COLO829 (cell line): ENCODE measurements around the gene CLCN1.

Experiments used
- DNase-seq: peaks from one replicate; pipeline ENCODE4 v3.0.0; 2012; ENCODE audit warnings: low spot score

The CLCN1 gene

DNA sequence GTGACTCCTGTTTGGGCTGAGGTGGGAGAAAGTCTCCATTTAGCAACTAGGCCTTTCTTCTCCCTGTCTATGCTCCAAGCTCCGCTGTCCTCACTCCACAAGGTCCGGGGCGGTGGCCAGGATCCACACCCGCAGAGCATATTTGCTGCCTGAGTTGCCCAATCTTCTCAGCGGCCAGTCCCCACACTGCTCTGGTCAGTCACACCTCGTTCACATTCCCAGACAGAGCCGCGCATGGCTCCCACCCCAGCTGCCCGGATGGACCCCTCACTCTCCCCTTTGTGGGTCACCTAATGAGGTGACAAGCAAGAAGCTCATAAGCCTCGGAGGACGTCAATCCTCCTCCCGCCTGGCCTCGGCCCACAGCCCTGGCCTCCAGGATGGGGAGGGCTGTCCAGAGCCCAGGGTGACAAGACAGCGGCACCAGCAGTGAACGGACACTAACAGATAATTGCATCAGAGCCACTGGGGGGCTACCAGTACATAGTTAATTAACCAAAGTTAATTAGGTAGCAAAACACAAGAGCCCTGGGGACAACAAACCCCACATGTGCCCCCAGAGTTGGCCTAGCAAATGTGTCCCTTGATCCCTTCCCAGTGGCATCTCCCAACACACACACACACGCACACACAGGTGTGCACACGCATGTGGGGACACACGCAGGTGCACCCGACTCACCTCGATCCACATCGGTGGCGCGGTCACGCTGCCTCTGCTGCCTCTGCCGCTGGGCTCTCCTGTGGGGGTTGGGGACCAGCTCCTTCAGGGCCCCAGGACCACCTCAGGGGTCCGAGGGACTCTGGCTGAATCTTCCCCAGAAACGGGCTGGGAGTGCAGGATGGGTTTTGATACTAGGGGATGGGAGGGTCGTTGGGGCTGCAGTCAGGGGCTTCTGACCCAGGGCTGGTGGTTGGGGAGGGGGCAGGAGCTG lies 81.0 kb downstream of the CLCN1 start:
- DNase-seq, result no peak

DNA sequence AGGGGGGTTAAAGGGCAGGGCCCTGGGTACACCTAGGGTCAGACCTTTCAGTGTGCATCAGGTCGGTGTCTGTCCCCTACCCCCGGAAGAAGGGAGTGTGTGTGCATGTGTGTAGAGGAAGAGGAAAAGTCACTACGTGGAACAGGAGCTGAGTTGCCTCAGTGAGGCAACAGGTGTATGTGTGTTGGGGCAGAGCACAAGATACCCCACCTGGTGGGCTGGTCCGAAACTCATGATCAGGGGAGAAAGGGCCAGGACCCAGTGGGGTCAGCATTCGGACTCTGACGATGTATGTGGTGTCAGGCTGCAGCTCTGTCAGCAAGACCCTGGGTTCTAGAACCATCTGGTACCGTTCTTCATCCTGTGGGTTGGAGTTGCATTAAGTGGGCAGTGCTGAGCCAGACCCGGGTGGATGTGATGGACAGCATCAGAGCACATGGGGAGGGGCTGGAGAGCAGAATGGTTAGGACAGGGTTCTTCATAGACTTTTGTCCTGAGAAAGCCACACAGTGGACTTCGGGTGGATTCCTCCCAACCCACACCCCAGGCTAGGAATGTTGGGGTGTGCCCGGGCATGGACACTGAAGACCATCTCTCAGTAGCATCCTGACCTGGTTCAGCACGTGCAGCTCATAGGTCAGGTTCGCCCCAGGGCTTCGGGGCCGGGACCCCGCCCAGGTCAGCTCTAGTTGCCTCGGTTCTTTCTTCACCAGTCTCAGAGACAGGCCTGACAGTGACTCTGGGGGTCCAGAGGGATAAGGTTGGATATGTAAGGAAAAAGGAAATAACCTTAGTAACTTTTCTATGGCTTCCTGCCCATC lies 82.0 kb downstream of the CLCN1 start:
- no peak for DNase-seq

DNA sequence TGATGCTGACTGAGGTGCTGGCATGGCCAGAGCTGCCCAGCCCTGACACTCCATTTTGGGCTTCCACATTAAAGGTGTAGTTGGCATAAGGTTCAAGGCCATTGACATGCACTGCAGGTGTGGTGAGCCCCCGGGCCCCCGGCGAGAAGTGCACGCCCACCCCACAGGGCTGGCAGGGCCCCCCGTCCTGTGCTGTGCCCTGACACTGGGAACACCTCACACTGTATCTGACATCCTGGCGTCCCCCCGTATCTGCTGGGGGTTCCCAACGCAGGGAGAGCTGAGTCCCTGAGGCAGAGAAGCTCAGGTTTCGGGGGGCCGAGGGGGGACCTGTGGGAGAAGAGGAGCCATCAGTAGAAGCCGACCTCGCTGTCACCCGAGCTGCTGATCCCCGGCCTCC lies 82.7 kb downstream of the CLCN1 start:
- DNase-seq, result no peak

DNA sequence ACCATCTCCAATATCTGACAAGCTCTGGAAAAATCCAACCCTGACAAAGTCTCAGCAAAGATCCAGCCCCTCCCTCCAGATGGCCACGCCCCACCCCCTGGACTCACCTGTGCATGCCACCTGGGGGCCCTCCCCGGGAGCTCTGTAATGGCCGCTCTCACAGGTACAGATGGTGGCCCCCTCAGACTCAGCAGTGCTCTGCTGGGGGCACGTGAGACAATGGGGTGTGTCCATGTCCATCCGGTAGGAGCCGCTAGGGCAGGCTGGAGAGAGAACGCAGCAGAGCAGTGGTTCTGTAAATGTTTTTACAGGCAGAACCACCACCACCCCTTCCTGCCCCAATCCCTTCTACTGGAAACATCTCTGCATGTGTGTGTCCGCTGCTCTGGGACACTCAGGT lies 83.2 kb downstream of the CLCN1 start:
- no peak for DNase-seq

DNA sequence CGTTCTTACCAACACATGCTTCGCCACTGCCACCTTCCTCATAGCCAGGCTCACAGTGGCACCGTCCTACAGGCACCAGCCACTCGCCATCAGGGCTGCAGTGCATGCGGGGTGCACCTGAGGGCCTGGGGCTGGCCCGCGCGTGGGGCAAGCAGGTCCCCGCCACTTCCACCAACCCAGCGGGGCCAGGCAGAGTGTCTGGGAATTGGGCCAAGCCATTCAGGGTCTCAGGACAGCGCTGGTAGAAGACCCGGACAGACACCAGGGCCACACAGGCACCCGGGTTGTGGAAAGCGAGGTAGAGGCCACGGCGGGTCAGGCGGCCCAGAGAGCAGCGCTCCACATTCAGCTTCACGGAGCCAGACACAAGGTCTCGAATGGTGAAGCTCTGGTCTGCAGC lies 83.7 kb downstream of the CLCN1 start:
- no peak for DNase-seq

DNA sequence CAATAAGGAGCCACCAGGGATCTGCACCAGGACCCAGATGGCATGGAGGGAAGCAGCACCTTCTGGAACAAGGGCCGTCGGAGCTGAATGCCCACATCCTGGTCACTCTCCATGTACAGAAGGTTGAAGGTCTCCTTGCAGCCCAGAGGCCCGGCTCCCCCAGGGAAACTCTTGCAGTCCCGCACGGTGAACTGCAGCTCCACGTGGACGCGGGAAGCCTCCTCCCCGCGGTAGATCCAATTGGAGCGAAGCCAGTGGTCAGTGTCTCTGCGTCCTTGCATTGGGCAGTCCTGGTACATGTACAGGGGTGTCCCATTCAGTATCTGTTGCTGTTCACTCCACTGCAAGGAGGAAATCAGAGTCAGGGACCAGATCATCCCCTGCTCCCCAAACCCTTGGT lies 85.4 kb downstream of the CLCN1 start:
- DNase-seq, result no peak
